GM10248 (cell line): ENCODE measurements around the gene PORCN.

Experiments
- CTCF ChIA-PET: fragments of 300-600 bp; sonication (Branson Sonifier 250); formaldehyde crosslinking; extraction: SDS; loops from one replicate; lab custom pipeline; 2021; ENCODE audit warnings: antibody characterized with exemption; lab: Yijun Ruan, JAX
- POLR2A ChIA-PET: fragments of 350-650 bp; sonication (Branson Sonifier 250); formaldehyde crosslinking; extraction: SDS; loops from one replicate; lab custom pipeline; 2020; ENCODE audit warnings: antibody characterized with exemption; lab: Yijun Ruan, JAX
- DNase-seq: peaks from one replicate; pipeline ENCODE4 v3.0.0; 2012; ENCODE audit errors: extremely low spot score
- CTCF ChIP-seq: IDR thresholded peaks from 2 replicates; pipeline ENCODE4 v1.5.1; 2012; ENCODE audit warnings: mild to moderate bottlenecking, low read depth; ENCODE audit errors: extremely low read depth, missing control alignments, control extremely low read depth

Gene PORCN

DNA sequence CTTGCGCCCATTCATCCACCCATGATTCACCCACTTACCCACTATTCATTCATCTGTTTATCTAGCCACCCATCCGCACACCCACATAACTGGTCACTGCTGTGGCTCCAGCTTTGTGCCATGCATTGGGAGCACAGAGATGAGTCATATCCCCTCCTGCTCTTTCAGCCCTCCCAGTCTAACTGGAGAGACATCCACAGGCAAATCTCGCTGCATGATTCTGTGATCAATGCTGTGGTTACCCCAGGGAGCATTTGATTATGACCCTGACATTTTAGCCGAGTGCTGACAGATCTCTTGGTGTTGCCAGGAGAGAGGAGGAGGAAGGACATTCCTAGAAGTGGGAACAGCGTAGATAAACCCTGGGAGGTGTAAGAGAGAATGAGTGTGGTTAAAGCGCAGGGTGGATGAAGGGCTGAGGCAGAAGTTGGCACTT lies 10.4 kb upstream of the PORCN start:
- DNase-seq = no peak
- ChIA-PET CTCF (no interaction called here), POLR2A (no interaction called here)
- no peak for TF ChIP-seq CTCF

DNA sequence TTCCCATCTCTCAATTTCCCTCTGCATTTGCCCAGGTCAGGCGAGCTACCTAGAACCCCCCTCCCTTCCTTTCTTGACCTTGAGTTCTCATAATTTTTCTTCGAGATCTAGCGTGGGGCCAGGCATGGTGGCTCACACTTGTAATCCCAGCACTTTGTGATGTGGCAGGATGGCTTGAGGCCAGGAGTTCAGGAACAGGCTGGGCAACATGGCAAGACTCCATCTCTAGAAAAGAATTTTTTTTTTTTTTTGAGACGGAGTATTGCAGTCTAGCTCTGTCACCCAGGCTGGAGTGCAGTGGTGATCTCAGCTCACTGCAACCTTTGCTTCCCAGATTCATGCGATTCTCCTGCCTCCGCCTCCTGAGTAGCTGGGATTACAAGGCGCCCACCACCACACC lies 4.5 kb upstream of the PORCN start:
- TF ChIP-seq CTCF = no peak
- ChIA-PET CTCF (no interaction called here), POLR2A (no interaction called here)
- DNase-seq = no peak

GRCh38 chrX:48505481-48505880 lies 3.3 kb upstream of the PORCN start:
- TF ChIP-seq CTCF = no peak
- CTCF ChIA-PET = no interaction called here
- POLR2A ChIA-PET = no interaction called here
- no peak for DNase-seq

DNA sequence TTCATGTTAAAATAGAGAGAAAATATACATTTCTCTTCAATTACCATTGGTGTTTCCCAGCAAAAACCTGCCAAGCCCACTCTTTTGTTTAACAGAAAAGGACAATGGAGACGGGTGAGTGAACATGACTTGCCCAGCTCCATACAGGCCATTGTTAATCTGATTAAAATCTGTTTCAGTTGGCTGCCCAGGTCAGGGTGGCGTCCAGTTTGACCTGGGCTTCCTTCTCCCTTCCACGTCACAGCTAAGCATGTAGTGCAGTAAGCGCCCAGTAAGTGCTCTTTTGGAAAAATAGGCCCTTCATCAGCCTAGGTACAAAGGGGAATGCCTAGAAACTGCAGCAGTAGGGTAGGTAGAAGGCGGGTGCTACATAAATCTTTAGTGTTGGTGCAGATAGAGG lies 1.5 kb upstream of the PORCN start:
- no peak for TF ChIP-seq CTCF
- ChIA-PET CTCF (no interaction called here), POLR2A (no interaction called here)
- no peak for DNase-seq

GRCh38 chrX:48509245-48509590 lies 426 bp downstream of the PORCN start:
- POLR2A ChIA-PET = no interaction called here
- CTCF ChIA-PET = no interaction called here
- no peak for TF ChIP-seq CTCF
- no peak for DNase-seq

DNA sequence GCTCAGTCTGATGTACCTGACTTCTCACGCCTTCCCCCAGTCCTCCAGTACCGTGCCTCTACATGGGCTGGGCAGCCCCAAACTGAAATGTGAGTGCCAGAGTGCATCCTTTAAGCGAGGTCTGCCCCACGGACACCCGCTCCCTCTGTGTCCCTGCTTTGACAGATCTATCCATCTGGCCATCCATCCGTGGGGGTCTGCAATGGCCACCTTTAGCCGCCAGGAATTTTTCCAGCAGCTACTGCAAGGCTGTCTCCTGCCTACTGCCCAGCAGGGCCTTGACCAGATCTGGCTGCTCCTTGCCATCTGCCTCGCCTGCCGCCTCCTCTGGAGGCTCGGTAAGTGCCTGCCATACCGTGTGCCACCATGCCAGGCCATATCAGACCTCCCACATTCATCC lies 827 bp downstream of the PORCN start:
- POLR2A ChIA-PET = no interaction called here
- no peak for TF ChIP-seq CTCF
- DNase-seq = no peak
- CTCF ChIA-PET = no interaction called here

DNA sequence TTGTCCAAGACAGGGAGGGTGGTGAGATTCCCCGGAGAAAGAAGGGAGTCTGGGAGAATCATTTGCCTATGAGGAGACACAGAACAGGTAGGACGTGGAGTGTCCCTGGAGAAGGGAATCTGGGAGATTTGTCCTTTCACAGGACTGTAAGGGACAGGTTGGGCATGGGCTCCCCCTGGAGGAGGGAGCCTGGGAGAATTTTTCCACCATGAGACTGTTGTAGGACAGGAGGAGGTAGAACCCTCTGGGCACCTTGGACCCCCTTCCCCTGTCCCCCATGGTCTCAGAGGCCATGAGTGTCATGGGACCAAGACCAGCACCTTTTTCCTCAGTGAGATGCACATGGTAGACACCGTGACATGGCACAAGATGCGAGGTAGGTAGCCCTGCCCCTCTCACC lies 2.8 kb downstream of the PORCN start:
- no peak for DNase-seq
- peak; percentile 18 for TF ChIP-seq CTCF
- CTCF ChIA-PET = no interaction called here
- POLR2A ChIA-PET = no interaction called here
